H9 (cell line): ENCODE results near the gene DTYMK. TPM values are rescaled to one million over a fixed set of nuclear protein-coding genes. Genes with fewer than 3 reads are reported as not detected.

Source experiments
- DNase-seq: peaks from one replicate; pipeline ENCODE4 v3.0.0-alpha.2; 2017
- H2AFZ ChIP-seq: one replicate; pipeline ENCODE4 v1.6.1; 2013; ENCODE audit warnings: mild to moderate bottlenecking, low read length, control low read depth, moderate library complexity
- H2AK5ac ChIP-seq: 2 replicates; pipeline ENCODE4 v1.6.1; 2013; ENCODE audit warnings: low read length, control low read depth, mixed read lengths; ENCODE audit not compliant: insufficient read length
- H2BK120ac ChIP-seq: one replicate; pipeline ENCODE4 v1.6.1; 2013; ENCODE audit warnings: low read depth, mild to moderate bottlenecking, low read length, control low read depth, inconsistent platforms; ENCODE audit not compliant: poor library complexity, severe bottlenecking
- H2BK12ac ChIP-seq: 2 replicates; pipeline ENCODE4 v1.6.1; 2013; ENCODE audit warnings: low read length, control low read depth, mixed read lengths, low read depth; ENCODE audit not compliant: insufficient read length
- H2BK15ac ChIP-seq: 2 replicates; pipeline ENCODE4 v1.6.1; 2013; ENCODE audit warnings: low read depth, low read length, control low read depth
- H2BK20ac ChIP-seq: one replicate; pipeline ENCODE4 v1.6.1; 2013; ENCODE audit warnings: low read depth, mild to moderate bottlenecking, low read length, control low read depth, inconsistent platforms; ENCODE audit not compliant: poor library complexity, severe bottlenecking
- H2BK5ac ChIP-seq: 2 replicates; pipeline ENCODE4 v1.6.1; 2013; ENCODE audit warnings: low read length, control low read depth, mixed read lengths; ENCODE audit not compliant: insufficient read length
- H3K14ac ChIP-seq: 2 replicates; pipeline ENCODE4 v1.6.1; 2013; ENCODE audit warnings: low read length, control low read depth; ENCODE audit not compliant: insufficient read depth
- H3K18ac ChIP-seq: 2 replicates; pipeline ENCODE4 v1.6.1; 2013; ENCODE audit warnings: low read depth, mild to moderate bottlenecking, mixed read lengths, low read length, control low read depth; ENCODE audit not compliant: insufficient read length
- H3K23ac ChIP-seq: 2 replicates; pipeline ENCODE4 v1.6.1; 2013; ENCODE audit warnings: low read length, control low read depth, mixed read lengths, low read depth; ENCODE audit not compliant: insufficient read length
- H3K23me2 ChIP-seq: 2 replicates; pipeline ENCODE4 v1.6.1; 2013; ENCODE audit warnings: low read depth, mild to moderate bottlenecking, mixed read lengths, low read length, control low read depth; ENCODE audit not compliant: insufficient read length, poor library complexity, severe bottlenecking
- H3K27ac ChIP-seq: 2 replicates; pipeline ENCODE4 v1.5.1; 2013; ENCODE audit warnings: low read length, control low read depth, mixed read lengths, low read depth; ENCODE audit not compliant: insufficient read length
- H3K27me3 ChIP-seq: 2 replicates; pipeline ENCODE4 v1.6.1; 2013; ENCODE audit warnings: low read length, control low read depth, inconsistent platforms; ENCODE audit not compliant: insufficient read depth
- H3K4ac ChIP-seq: 2 replicates; pipeline ENCODE4 v1.6.1; 2013; ENCODE audit warnings: low read depth, mild to moderate bottlenecking, control low read depth, inconsistent platforms, low read length, moderate library complexity
- H3K4me1 ChIP-seq: 2 replicates; pipeline ENCODE4 v1.6.1; 2013; ENCODE audit warnings: low read length, control low read depth, inconsistent platforms; ENCODE audit not compliant: insufficient read depth
- H3K4me2 ChIP-seq: 2 replicates; pipeline ENCODE4 v1.6.1; 2013; ENCODE audit warnings: low read length, control low read depth, mixed read lengths; ENCODE audit not compliant: insufficient read length, insufficient read depth
- H3K56ac ChIP-seq: 2 replicates; pipeline ENCODE4 v1.6.1; 2013; ENCODE audit warnings: low read depth, mild to moderate bottlenecking, mixed read lengths, low read length, control low read depth; ENCODE audit not compliant: insufficient read length
- H3K79me1 ChIP-seq: 2 replicates; pipeline ENCODE4 v1.6.1; 2013; ENCODE audit warnings: low read depth, mild to moderate bottlenecking, moderate library complexity, low read length, control low read depth, inconsistent platforms; ENCODE audit not compliant: insufficient read depth, poor library complexity, severe bottlenecking
- H3K79me2 ChIP-seq: 2 replicates; pipeline ENCODE4 v1.6.1; 2013; ENCODE audit warnings: low read length, control low read depth, inconsistent platforms; ENCODE audit not compliant: insufficient read depth
- H3K9ac ChIP-seq: 2 replicates; pipeline ENCODE4 v1.6.1; 2013; ENCODE audit warnings: low read length, control low read depth, mixed read lengths; ENCODE audit not compliant: insufficient read length; ENCODE audit errors: extremely low read depth
- H3K9me3 ChIP-seq: one replicate; pipeline ENCODE4 v1.6.1; 2013; ENCODE audit warnings: low read depth, low read length, inconsistent platforms; ENCODE audit not compliant: control insufficient read depth
- H3T11ph ChIP-seq: one replicate; pipeline ENCODE4 v1.6.1; 2013; ENCODE audit warnings: mild to moderate bottlenecking, low read length, control low read depth, inconsistent platforms
- H4K20me1 ChIP-seq: one replicate; pipeline ENCODE4 v1.6.1; 2013; ENCODE audit not compliant: control insufficient read depth, insufficient read length, insufficient read depth
- H4K5ac ChIP-seq: 2 replicates; pipeline ENCODE4 v1.6.1; 2013; ENCODE audit warnings: low read depth, mild to moderate bottlenecking, mixed read lengths, low read length, control low read depth; ENCODE audit not compliant: insufficient read length
- H4K8ac ChIP-seq: replicated peaks from 2 replicates; pipeline ENCODE4 v1.6.1; 2013; ENCODE audit warnings: low read length, control low read depth, mixed read lengths, low read depth; ENCODE audit not compliant: insufficient read length
- H4K91ac ChIP-seq: 2 replicates; pipeline ENCODE4 v1.6.1; 2013; ENCODE audit warnings: low read depth, mild to moderate bottlenecking, moderate library complexity, mixed read lengths, low read length, control low read depth; ENCODE audit not compliant: insufficient read length
- H3K27ac Mint-ChIP-seq, 3 experiments: 2 replicates in 2 of 3; 3 replicates in 1 of 3; pipeline ENCODE4 v1.8.0; 2020 to 2021; ENCODE audit warnings: mixed read lengths in 3 of 3, mild to moderate bottlenecking in 1 of 3, moderate library complexity in 1 of 3
- H3K27me3 Mint-ChIP-seq: 2 replicates; pipeline ENCODE4 v1.8.0; 2021; ENCODE audit warnings: low read depth, mild to moderate bottlenecking, moderate library complexity, mixed read lengths
- H3K36me3 Mint-ChIP-seq, 3 experiments: 2 replicates in 2 of 3; 3 replicates in 1 of 3; pipeline ENCODE4 v1.8.0; 2020 to 2021; ENCODE audit warnings: low read depth in 3 of 3, mixed read lengths in 3 of 3; ENCODE audit not compliant: insufficient read depth in 1 of 3
- H3K4me1 Mint-ChIP-seq, 2 experiments: 2 replicates each; pipeline ENCODE4 v1.8.0; 2020; ENCODE audit warnings: mixed read lengths in 2 of 2
- H3K4me3 Mint-ChIP-seq, 2 experiments: 2 replicates in 1 of 2; 3 replicates in 1 of 2; pipeline ENCODE4 v1.8.0; 2020 to 2021; ENCODE audit warnings: mild to moderate bottlenecking in 2 of 2, mixed read lengths in 2 of 2, moderate library complexity in 1 of 2
- H3K9me3 Mint-ChIP-seq, 2 experiments: 2 replicates in 1 of 2; 3 replicates in 1 of 2; pipeline ENCODE4 v1.8.0; 2020; ENCODE audit warnings: mild to moderate bottlenecking in 2 of 2, mixed read lengths in 2 of 2, moderate library complexity in 1 of 2
- CTCF ChIP-seq: fragments of 200-600 bp; sonication (generic); conservative IDR thresholded peaks from 3 replicates; pipeline ENCODE4 v1.8.0; 2021; ENCODE audit warnings: antibody characterized with exemption, mild to moderate bottlenecking
- WGBS: extraction: QIAGEN DNeasy Blood & Tissue Kit; methylation state at CpG from one replicate; pipeline ENCODE4 v1.1.7; 2013; ENCODE audit warnings: missing lambda C conversion rate, low lambda C conversion rate, mixed read lengths; ENCODE audit not compliant: insufficient read length; ENCODE audit errors: extremely low coverage; 5-methylcytosine and 5-hydroxymethylcytosine counted together
- total RNA-seq: library from RNA; stranded (reverse); gene quantifications from 2 replicates; pipeline ENCODE4 v1.2.1, GENCODE V29; 2021

Gene DTYMK
- total RNA-seq, 1 experiment from 2014 or later = 76.0 TPM

GRCh38 chr2:241668839-241669238, 17.8 kb downstream of the DTYMK start:
- WGBS = no CpG with 5 or more reads among the region's 12 CpGs
- H3K27me3 ChIP-seq = no peaks in the 10 kb centered on the region
- DNase-seq = no peak

More at GRCh38 chr2:241668839-241669238, 17.8 kb downstream of the DTYMK start:
- H3K23ac ChIP-seq = no peak overlapping the region
- H3T11ph ChIP-seq = no peak overlapping the region
- H3K4me1 Mint-ChIP-seq = peaks cover 3 to 5% of the 10 kb centered on the region in 2 experiments
- H4K91ac ChIP-seq = no peak overlapping the region
- no peak overlapping the region for H2BK20ac ChIP-seq
- no peaks in the 10 kb centered on the region for H4K20me1 ChIP-seq
- H3K9me3 Mint-ChIP-seq = no peaks in the 10 kb centered on the region
- no peak overlapping the region for H3K4ac ChIP-seq
- TF ChIP-seq CTCF = no peak
- no peak overlapping the region for H3K27ac Mint-ChIP-seq
- H3K9me3 ChIP-seq = no peaks in the 10 kb centered on the region
- H3K14ac ChIP-seq = no peak overlapping the region
- H3K56ac ChIP-seq = no peak overlapping the region
- H4K5ac ChIP-seq = no peak overlapping the region
- H4K8ac ChIP-seq = no peak overlapping the region
- H2AFZ ChIP-seq = no peak overlapping the region
- no peak overlapping the region for H2BK15ac ChIP-seq
- H2BK5ac ChIP-seq = no peak overlapping the region
- no peaks in the 10 kb centered on the region for H3K79me2 ChIP-seq
- no peak overlapping the region for H2AK5ac ChIP-seq
- no peak overlapping the region for H3K18ac ChIP-seq
- H3K79me1 ChIP-seq = no peaks in the 10 kb centered on the region
- H3K4me1 ChIP-seq = no peaks in the 10 kb centered on the region
- H3K27me3 Mint-ChIP-seq = no peaks in the 10 kb centered on the region
- H2BK120ac ChIP-seq = no peak overlapping the region
- H3K4me3 Mint-ChIP-seq = no peak overlapping the region
- no peak overlapping the region for H3K9ac ChIP-seq
- no peak overlapping the region for H2BK12ac ChIP-seq
- no peak overlapping the region for H3K27ac ChIP-seq
- H3K36me3 Mint-ChIP-seq = peaks cover 10 to 68% (median 57%) of the 10 kb centered on the region in 3 experiments; a peak in 6 of 7 replicates
- H3K23me2 ChIP-seq = no peaks in the 10 kb centered on the region
- no peak overlapping the region for H3K4me2 ChIP-seq
